C4-2B (cell line): ENCODE data around the gene ENO4.

Experiments used
- CTCF ChIP-seq: fragments of 450-650 bp; conservative IDR thresholded peaks from 2 replicates; pipeline ENCODE4 v1.5.1; 2017; ENCODE audit warnings: mild to moderate bottlenecking
- ZFX ChIP-seq: fragments of 450-650 bp; IDR thresholded peaks from 2 replicates; pipeline ENCODE4 v1.6.1; 2017

- TF ChIP-seq CTCF (no peak), ZFX (no peak)
These were observed 21.2 kb upstream of the ENO4 start for GRCh38 chr10:116828116-116828515.
